Psoas muscle (tissue), 8 donors: ENCODE data around the gene CHID1. TPM values are rescaled to one million over a fixed set of nuclear protein-coding genes. Genes with fewer than 3 reads are reported as not detected.

Experiments
- ATAC-seq, 4 donors: fragments of 200-7000 bp; cut with Tn5 transposase; one replicate each; pipeline ENCODE4 v1.9.1; 2020; ENCODE audit warnings: moderate library complexity in 3 of 4, mild to moderate bottlenecking in 2 of 4
- DNase-seq, 2 donors: peaks; one replicate each; pipeline ENCODE4 v3.0.0-alpha.2; 2020
- H3K27ac ChIP-seq: fragments of 200-600 bp; one replicate; pipeline ENCODE4 v1.8.0; 2022
- H3K27me3 ChIP-seq, 3 donors: fragments of 200-600 bp in 1 of 3; one replicate each; pipeline versions ENCODE4 v1.6.1 to v1.8.0; 2013 to 2022; ENCODE audit warnings: low read length in 2 of 3, mild to moderate bottlenecking in 2 of 3, moderate library complexity in 1 of 3; ENCODE audit not compliant: insufficient read depth in 3 of 3
- H3K36me3 ChIP-seq, 2 donors: fragments of 200-600 bp in 1 of 2; one replicate each; pipeline versions ENCODE4 v1.6.1 to v1.8.0; 2013 to 2022; ENCODE audit warnings: low read depth in 1 of 2, mild to moderate bottlenecking in 1 of 2, moderate library complexity in 1 of 2; ENCODE audit not compliant: insufficient read depth in 1 of 2
- H3K4me1 ChIP-seq: fragments of 200-600 bp; one replicate; pipeline ENCODE4 v1.8.0; 2022
- H3K4me3 ChIP-seq: fragments of 200-600 bp; one replicate; pipeline ENCODE4 v1.8.0; 2022; ENCODE audit warnings: mild to moderate bottlenecking
- H3K9me3 ChIP-seq: fragments of 200-600 bp; one replicate; pipeline ENCODE4 v1.8.0; 2022
- WGBS, 3 donors: extraction: QIAGEN DNeasy Blood & Tissue Kit; methylation state at CpG; one replicate each; pipeline versions ENCODE4 v1.1.6 to v1.1.7; 2013; 5-methylcytosine and 5-hydroxymethylcytosine counted together
- intact Hi-C, 2 donors: fragments of 100-400 bp; cut with DNase I; formaldehyde crosslinking; loops; one replicate each; pipeline versions ENCODE4 v1.11.0 to v1.14.2; 2022
- polyA plus RNA-seq, 3 donors: library from polyadenylated mRNA; stranded (reverse); fragments of 200-250 nt; gene quantifications; one replicate each; pipeline ENCODE4 v1.2.3, GENCODE V29; 2013
- total RNA-seq, 4 donors: library from RNA; stranded (reverse); fragmentation: NEBNext Ultra II Directional in 2 of 4; extraction: Animal tissue kit (Norgen Biotek cat#: 25700) in 2 of 4; gene quantifications; one replicate each; pipeline versions ENCODE4 v1.2.1 to v1.2.4, GENCODE V29; 2021 to 2023
- TF ChIP-seq, protein P1 (sequence below): fragments of 200-600 bp; IDR thresholded peaks from one replicate; pipeline ENCODE4 v1.8.0; 2022; ENCODE audit warnings: antibody characterized with exemption
- donor health status: healthy with polysubstance abuse.
- donor health status: DM: no; HTN: no; CAD: no; lungs with moderate emphysema.
- donor health status: Bipolar disorder and iron deficiency.
- donor health status: healthy.
- donor health status: DM: yes; HTN: yes; CAD: no.
- donor health status: DM: no; HTN: no; CAD: no.
- donor health status: DM: no; HTN: no; CAD: no.
- donor health status: DM: yes; HTN: yes; CAD: no.

Gene CHID1
- total and polyA plus RNA-seq, 7 donors, result 25.5 to 44.5 (median 34.3) TPM

DNA sequence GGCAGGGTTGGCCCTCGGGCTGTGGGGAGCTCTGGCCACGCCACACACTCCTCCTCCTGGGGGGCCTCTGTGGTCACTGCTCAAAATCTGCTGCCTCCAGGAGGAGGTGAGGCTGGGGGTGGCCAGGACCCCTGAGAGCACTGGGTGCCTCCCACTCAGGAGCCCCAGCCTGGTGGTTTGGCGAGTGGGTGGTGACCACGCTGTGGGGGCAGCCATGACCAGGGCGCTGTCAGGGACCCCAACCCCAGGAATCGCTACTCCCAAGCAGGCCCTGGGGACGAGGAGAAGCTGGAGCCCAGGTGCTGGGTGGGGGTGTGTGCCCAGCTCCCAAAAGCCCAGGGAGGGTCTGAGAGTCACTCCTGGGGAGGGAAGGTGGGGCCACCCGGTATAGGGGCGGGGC, 37.8 kb downstream of the CHID1 start:
- Histone ChIP-seq H3K4me1 (peaks cover 11% of the 10 kb centered on the region), H3K27ac (no peak overlapping the region), H3K27me3 (no peaks in the 10 kb centered on the region), H3K4me3 (no peak overlapping the region), H3K9me3 (no peaks in the 10 kb centered on the region), H3K36me3 (no peaks in the 10 kb centered on the region)
- DNase-seq (no peak), ATAC-seq (no peak)
- intact Hi-C loops, result no loop called here
- TF ChIP-seq, protein P1, sequence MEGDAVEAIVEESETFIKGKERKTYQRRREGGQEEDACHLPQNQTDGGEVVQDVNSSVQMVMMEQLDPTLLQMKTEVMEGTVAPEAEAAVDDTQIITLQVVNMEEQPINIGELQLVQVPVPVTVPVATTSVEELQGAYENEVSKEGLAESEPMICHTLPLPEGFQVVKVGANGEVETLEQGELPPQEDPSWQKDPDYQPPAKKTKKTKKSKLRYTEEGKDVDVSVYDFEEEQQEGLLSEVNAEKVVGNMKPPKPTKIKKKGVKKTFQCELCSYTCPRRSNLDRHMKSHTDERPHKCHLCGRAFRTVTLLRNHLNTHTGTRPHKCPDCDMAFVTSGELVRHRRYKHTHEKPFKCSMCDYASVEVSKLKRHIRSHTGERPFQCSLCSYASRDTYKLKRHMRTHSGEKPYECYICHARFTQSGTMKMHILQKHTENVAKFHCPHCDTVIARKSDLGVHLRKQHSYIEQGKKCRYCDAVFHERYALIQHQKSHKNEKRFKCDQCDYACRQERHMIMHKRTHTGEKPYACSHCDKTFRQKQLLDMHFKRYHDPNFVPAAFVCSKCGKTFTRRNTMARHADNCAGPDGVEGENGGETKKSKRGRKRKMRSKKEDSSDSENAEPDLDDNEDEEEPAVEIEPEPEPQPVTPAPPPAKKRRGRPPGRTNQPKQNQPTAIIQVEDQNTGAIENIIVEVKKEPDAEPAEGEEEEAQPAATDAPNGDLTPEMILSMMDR, result no peak
- 85 to 86% (median 86%) methylated on average over 8 to 9 of the region's 9 CpGs for WGBS, 3 donors

DNA sequence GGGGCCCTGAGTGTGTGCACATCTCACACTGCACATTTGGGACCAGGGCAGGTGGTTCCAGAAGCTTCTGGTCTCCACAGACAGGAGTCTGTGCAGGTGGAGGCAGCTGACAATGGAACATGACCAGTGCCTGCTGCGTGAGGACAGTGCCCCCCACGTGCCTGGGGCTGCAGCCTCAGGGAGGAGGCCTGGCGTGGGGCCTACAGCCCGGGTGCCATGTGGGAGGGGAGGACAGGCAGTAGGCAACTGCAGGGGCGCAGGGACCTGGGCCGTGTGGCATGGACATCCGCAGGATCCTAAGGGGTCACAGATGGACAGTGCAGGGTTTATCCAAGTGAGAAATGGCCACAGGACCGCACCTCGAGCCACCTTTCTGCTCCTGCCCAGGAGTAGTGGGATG, 39.1 kb downstream of the CHID1 start:
- TF ChIP-seq, protein P1, result no peak
- Histone ChIP-seq H3K27ac (no peak overlapping the region), H3K36me3 (peaks cover 0 to 7% of the 10 kb centered on the region in 2 donors), H3K27me3 (no peaks in the 10 kb centered on the region), H3K4me3 (no peak overlapping the region), H3K4me1 (peaks cover 4% of the 10 kb centered on the region), H3K9me3 (no peaks in the 10 kb centered on the region)
- DNase-seq, result no peak
- WGBS, 3 donors, result 63 to 74% (median 64%) methylated on average over 9 of the region's 9 CpGs
- ATAC-seq, result no peak
- intact Hi-C loops, result no loop called here

DNA sequence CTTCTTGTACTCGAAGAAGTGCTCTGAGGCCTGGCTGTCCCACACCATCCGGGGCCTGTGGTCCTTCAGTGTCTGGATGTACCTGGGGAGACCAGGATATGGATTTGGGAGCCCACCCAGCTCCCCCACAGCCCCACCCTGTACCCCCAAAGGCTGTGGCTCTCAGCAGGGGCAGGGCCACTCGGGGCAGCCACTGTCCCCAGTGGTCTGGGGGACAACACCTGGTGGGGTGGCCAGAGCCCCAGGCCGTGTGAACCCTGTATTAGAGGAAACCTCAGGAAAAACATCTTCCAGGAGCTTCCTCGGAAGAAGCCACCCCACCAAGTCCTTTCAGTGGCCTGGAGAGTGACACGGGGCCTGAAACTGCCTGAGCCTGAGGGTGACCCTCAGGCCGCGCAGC, 40.2 kb downstream of the CHID1 start:
- intact Hi-C loops, result no loop called here
- TF ChIP-seq, protein P1, result no peak
- WGBS, 3 donors, result 88 to 90% (median 89%) methylated on average over 8 of the region's 8 CpGs
- Histone ChIP-seq H3K27me3 (no peaks in the 10 kb centered on the region), H3K9me3 (no peaks in the 10 kb centered on the region), H3K36me3 (peaks cover 0 to 15% of the 10 kb centered on the region in 2 donors), H3K4me1 (no peaks in the 10 kb centered on the region), H3K4me3 (no peak overlapping the region), H3K27ac (no peak overlapping the region)
- ATAC-seq (no peak), DNase-seq (no peak)

DNA sequence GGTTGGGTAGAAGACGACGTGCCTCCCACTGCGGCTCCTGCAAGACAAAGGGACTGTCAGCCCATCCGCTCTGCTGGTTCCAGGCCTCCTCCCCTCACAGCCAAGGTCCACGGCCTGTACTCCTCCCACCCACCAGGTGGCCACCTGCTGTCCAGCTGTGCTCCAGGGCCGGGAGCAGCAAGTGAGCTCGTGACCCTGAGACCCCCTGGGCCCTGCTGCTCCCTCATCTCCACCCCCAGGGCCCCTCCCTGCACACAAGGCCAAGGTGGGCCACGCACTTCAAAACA, 40.5 kb downstream of the CHID1 start:
- Histone ChIP-seq H3K9me3 (no peaks in the 10 kb centered on the region), H3K4me3 (no peak overlapping the region), H3K27me3 (no peaks in the 10 kb centered on the region), H3K36me3 (peaks cover 0 to 19% of the 10 kb centered on the region in 2 donors), H3K4me1 (no peaks in the 10 kb centered on the region), H3K27ac (no peak overlapping the region)
- no peak for DNase-seq
- 68 to 73% (median 70%) methylated on average over 8 of the region's 8 CpGs for WGBS, 3 donors
- ATAC-seq, result peak in 1 of 4 donors; percentile 14
- intact Hi-C loops, result no loop called here
- TF ChIP-seq, protein P1, result no peak

DNA sequence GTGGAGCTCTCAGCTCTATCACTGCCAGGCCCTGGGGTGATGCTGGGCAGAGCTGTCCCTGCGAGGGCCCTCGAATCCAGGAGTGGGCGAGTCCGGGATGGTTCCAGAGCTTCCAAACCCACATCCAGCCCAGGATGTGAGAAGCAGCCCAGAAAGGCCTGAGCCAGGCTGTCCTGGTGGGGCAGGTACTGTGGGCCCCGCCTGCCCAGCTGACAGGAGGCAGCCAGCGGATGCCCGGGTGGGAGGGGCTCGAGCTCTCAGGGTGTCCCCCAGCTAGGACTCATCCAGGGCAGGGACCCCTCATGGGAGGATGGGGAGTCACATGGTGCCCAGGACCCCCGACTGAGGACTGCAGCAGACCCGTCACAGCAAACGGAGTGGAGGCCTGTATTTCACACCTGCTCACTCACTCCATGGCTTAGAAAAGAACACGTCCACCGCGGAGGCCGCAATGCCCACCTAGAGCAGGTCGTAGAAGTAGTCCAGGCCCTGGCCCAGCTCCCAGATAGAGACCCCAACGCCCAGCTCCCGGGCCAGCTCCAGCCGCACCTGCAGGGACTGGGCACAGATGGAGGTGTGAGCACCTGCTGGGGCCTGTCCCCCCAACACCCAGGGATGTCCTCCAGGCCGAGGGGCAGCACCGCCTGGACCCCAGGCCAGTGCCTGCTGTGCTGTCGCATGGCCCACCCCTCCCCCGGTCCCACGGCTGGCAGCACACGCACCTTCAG, 41.0 kb downstream of the CHID1 start:
- Histone ChIP-seq H3K27me3 (no peaks in the 10 kb centered on the region), H3K27ac (no peak overlapping the region), H3K36me3 (peaks cover 0 to 24% of the 10 kb centered on the region in 2 donors), H3K4me1 (no peaks in the 10 kb centered on the region), H3K9me3 (no peaks in the 10 kb centered on the region), H3K4me3 (no peak overlapping the region)
- peak in 1 of 4 donors; percentile 4 for ATAC-seq
- DNase-seq, result no peak
- WGBS, 3 donors, result 88 to 93% (median 89%) methylated on average over 24 to 25 of the region's 25 CpGs
- TF ChIP-seq, protein P1, result no peak
- intact Hi-C loops, result no loop called here
